Heart left ventricle (tissue), 16 donors: ENCODE data around the gene TAS2R46. TPM values are rescaled to one million over a fixed set of nuclear protein-coding genes. Genes with fewer than 3 reads are reported as not detected.
"Not testable (repeated sequence)": the region's sequence is repeated elsewhere in the genome, so short reads cannot be mapped to it uniquely, and the experiment has no call there.

Experiments used
- ATAC-seq, 4 donors: fragments of 200-7000 bp; cut with Tn5 transposase; one replicate each; pipeline ENCODE4 v1.9.1; 2020 to 2022; ENCODE audit warnings: moderate library complexity in 4 of 4, mild to moderate bottlenecking in 3 of 4, moderate number of reproducible peaks in 1 of 4
- DNase-seq, 5 donors: peaks; one replicate each; pipeline ENCODE4 v3.0.0-alpha.2; 2020
- H3K27ac ChIP-seq, 12 donors: fragments of 200-600 bp; sonication (generic) in 4 of 12; one replicate each; pipeline versions ENCODE4 v1.5.0 to v1.8.0; 2016 to 2022; ENCODE audit warnings: mild to moderate bottlenecking in 2 of 12
- H3K27me3 ChIP-seq, 9 donors: fragments of 200-600 bp; sonication (generic) in 2 of 9; one replicate each; pipeline versions ENCODE4 v1.5.1 to v1.8.0; 2016 to 2022; ENCODE audit warnings: mild to moderate bottlenecking in 3 of 9
- H3K36me3 ChIP-seq, 9 donors: fragments of 200-600 bp; sonication (generic) in 2 of 9; one replicate each; pipeline versions ENCODE4 v1.5.0 to v1.8.0; 2018 to 2022; ENCODE audit warnings: mild to moderate bottlenecking in 2 of 9
- H3K4me1 ChIP-seq, 12 donors: fragments of 200-600 bp; sonication (generic) in 4 of 12; one replicate each; pipeline versions ENCODE4 v1.5.0 to v1.8.0; 2016 to 2022; ENCODE audit warnings: mild to moderate bottlenecking in 3 of 12
- H3K4me3 ChIP-seq, 12 donors: fragments of 200-600 bp; sonication (generic) in 4 of 12; one replicate each; pipeline versions ENCODE4 v1.5.0 to v1.8.0; 2017 to 2022; ENCODE audit warnings: mild to moderate bottlenecking in 9 of 12, moderate library complexity in 4 of 12
- H3K9me3 ChIP-seq, 12 donors: fragments of 200-600 bp; sonication (generic) in 4 of 12; one replicate each; pipeline versions ENCODE4 v1.5.0 to v1.8.0; 2016 to 2022; ENCODE audit warnings: mild to moderate bottlenecking in 1 of 12
- CTCF ChIP-seq, 12 donors: fragments of 200-600 bp; sonication (generic) in 4 of 12; IDR thresholded peaks; one replicate each; pipeline versions ENCODE4 v1.5.0 to v1.8.0; 2018 to 2022; ENCODE audit warnings: antibody characterized with exemption in 12 of 12, mild to moderate bottlenecking in 5 of 12
- POLR2A ChIP-seq, 2 donors: fragments of 450-650 bp; IDR thresholded peaks; one replicate each; pipeline ENCODE4 v1.6.1; 2017; ENCODE audit warnings: antibody characterized with exemption in 2 of 2, mild to moderate bottlenecking in 2 of 2, moderate library complexity in 2 of 2
- WGBS, 4 donors: extraction: QIAGEN DNeasy Blood & Tissue Kit in 2 of 4; methylation state at CpG; one replicate each; pipeline versions ENCODE4 v1.1.5 to v1.1.7; 2013 to 2018; 5-methylcytosine and 5-hydroxymethylcytosine counted together
- intact Hi-C, 10 donors: fragments of 100-400 bp; cut with DNase I; formaldehyde crosslinking; loops; one replicate each; pipeline versions ENCODE4 v1.11.1 to v1.14.2; 2022
- polyA plus RNA-seq, 2 donors: library from polyadenylated mRNA; stranded (reverse); fragments of 200-250 nt; gene quantifications; one replicate each; pipeline ENCODE4 v1.2.3, GENCODE V29; 2013
- total RNA-seq, 9 donors: library from RNA; depleted of rRNA in 2 of 9; stranded (reverse); fragments of >200 nt in 2 of 9; fragmentation: NEBNext Ultra II Directional in 3 of 9; extraction: Animal tissue kit (Norgen Biotek cat#: 25700) in 3 of 9; gene quantifications; one replicate each; pipeline versions ENCODE4 v1.1.0 to v1.2.4, GENCODE V29; 2016 to 2023
- donor health status: ischemic (EF 13 %, LVEDD 7.1; RV severe dilation, severe dysfunction).
- donor health status: healthy with polysubstance abuse.
- donor health status: DM: no; HTN: yes; CAD: no.
- donor health status: DM: no; HTN: no; CAD: no.
- donor health status: ischemic (EF 25% LVEDD 6.9; RV normal size, moderate dysfunction).
- donor health status: ischemic (EF 25% LVEDD 5.7; RV mildly dilated, moderate dysfunction).
- donor health status: healthy.
- donor health status: DM: yes; HTN: yes; CAD: no.
- donor health status: ischemic (EF 35%, LVEDD 5.7; RV mildly dilated, moderate dysfunction).
- donor health status: nonischemic (EF 11% LVEDD 7.7; RV severe dilation, severe dysfunction).
- donor health status: DM: yes; HTN: yes; CAD: no.
- donor health status: PGD.
- donor health status: ischemic (EF 29% LVEDD 5.4; RV normal size, mild dysfunction).
- donor health status: nonischemic (EF 23%, LVEDD 6.1; RV moderate dilation, normal function).

The TAS2R46 gene
- total and polyA plus RNA-seq, 11 donors, result 0.37 to 1.6 (median 0.79) TPM; not detected in 6

- peak in 3 of 4 donors; percentile 91 to 95 (median 92) for ATAC-seq
- intact Hi-C loops, result no loop called here
These were observed 3.1 kb downstream of the TAS2R46 start for GRCh38 chr12:11059041-11059440.

GRCh38 chr12:11055306-11055705 is 6.8 kb downstream of the TAS2R46 start:
- H3K27me3 ChIP-seq, result no peaks in the 10 kb centered on the region
- TF ChIP-seq CTCF (IDR thresholded peaks at IDR 0.05), result no peak
- no peak for TF ChIP-seq POLR2A (IDR thresholded peaks at IDR 0.05)
- peaks cover 0 to 11% (median 0%) of the 10 kb centered on the region in 12 donors for H3K9me3 ChIP-seq
- no peaks in the 10 kb centered on the region for H3K36me3 ChIP-seq
- ATAC-seq (no peak), DNase-seq (no peak)
- WGBS, 4 donors, result 86 to 98% (median 94%) methylated on average over 2 of the region's 2 CpGs
- intact Hi-C loops, result no loop called here
- no peak overlapping the region for H3K4me3 ChIP-seq
- H3K4me1 ChIP-seq, result peaks cover 0 to 5% (median 0%) of the 10 kb centered on the region in 12 donors
- no peak overlapping the region for H3K27ac ChIP-seq

More at GRCh38 chr12:11059041-11059440, 3.1 kb downstream of the TAS2R46 start:
- Histone ChIP-seq H3K4me3 (no peak overlapping the region), H3K36me3 (no peaks in the 10 kb centered on the region), H3K27me3 (no peaks in the 10 kb centered on the region), H3K4me1 (peaks cover 0 to 5% (median 0%) of the 10 kb centered on the region in 12 donors), H3K9me3 (no peaks in the 10 kb centered on the region), H3K27ac (no peak overlapping the region)
- 48 to 64% (median 62%) methylated on average over 3 of the region's 3 CpGs for WGBS, 4 donors
- TF ChIP-seq CTCF (IDR thresholded peaks at IDR 0.05) (no peak), POLR2A (IDR thresholded peaks at IDR 0.05) (no peak)
- DNase-seq, result peak in 4 of 5 donors; percentile 21 to 60 (median 33)

GRCh38 chr12:11049806-11050531 is 12.1 kb downstream of the TAS2R46 start:
- intact Hi-C loops, ATAC-seq, H3K27ac ChIP-seq, H3K27me3 ChIP-seq, H3K4me1 ChIP-seq, DNase-seq, H3K4me3 ChIP-seq: not testable (repeated sequence)
- Histone ChIP-seq H3K36me3 (peaks cover 0 to 19% (median 6%) of the 10 kb centered on the region in 9 donors), H3K9me3 (peaks cover 0 to 15% (median 0%) of the 10 kb centered on the region in 12 donors)
- WGBS, 4 donors, result 97 to 99% (median 98%) methylated on average over 7 of the region's 7 CpGs

GRCh38 chr12:11041366-11041765 is 20.7 kb downstream of the TAS2R46 start:
- H3K4me1 ChIP-seq, H3K4me3 ChIP-seq, DNase-seq, H3K27ac ChIP-seq, H3K27me3 ChIP-seq, intact Hi-C loops, ATAC-seq: not testable (repeated sequence)
- 66 to 99% (median 84%) methylated on average over 2 of the region's 2 CpGs for WGBS, 4 donors
- Histone ChIP-seq H3K36me3 (peaks cover 0 to 22% (median 3%) of the 10 kb centered on the region in 9 donors), H3K9me3 (peaks cover 0 to 11% (median 0%) of the 10 kb centered on the region in 12 donors)

GRCh38 chr12:11040162-11040561 is 21.9 kb downstream of the TAS2R46 start:
- intact Hi-C loops, result no loop called here
- TF ChIP-seq CTCF (IDR thresholded peaks at IDR 0.05) (no peak), POLR2A (IDR thresholded peaks at IDR 0.05) (no peak)
- WGBS, 4 donors, result 77 to 90% (median 88%) methylated on average over 1 of the region's 1 CpG

More at GRCh38 chr12:11040162-11040561, 21.9 kb downstream of the TAS2R46 start:
- no peak for ATAC-seq
- no peak for DNase-seq
- Histone ChIP-seq H3K4me1 (peaks cover 0 to 4% (median 0%) of the 10 kb centered on the region in 12 donors), H3K27ac (no peak overlapping the region), H3K4me3 (no peak overlapping the region), H3K36me3 (peaks cover 0 to 14% (median 3%) of the 10 kb centered on the region in 9 donors), H3K9me3 (peaks cover 0 to 11% (median 0%) of the 10 kb centered on the region in 12 donors), H3K27me3 (no peaks in the 10 kb centered on the region)
